Stimulated activated CD8-positive, alpha-beta memory T cell treated with anti-CD3 and anti-CD28 coated beads, Interleukin-15, amount 100 ng/mL, for 24 hours (primary cell): ENCODE results near the gene CKMT1A.

Experiments
- DNase-seq: peaks from one replicate; pipeline ENCODE4 v3.0.0-alpha.2; 2020; ENCODE audit warnings: low read depth

Gene CKMT1A

DNA sequence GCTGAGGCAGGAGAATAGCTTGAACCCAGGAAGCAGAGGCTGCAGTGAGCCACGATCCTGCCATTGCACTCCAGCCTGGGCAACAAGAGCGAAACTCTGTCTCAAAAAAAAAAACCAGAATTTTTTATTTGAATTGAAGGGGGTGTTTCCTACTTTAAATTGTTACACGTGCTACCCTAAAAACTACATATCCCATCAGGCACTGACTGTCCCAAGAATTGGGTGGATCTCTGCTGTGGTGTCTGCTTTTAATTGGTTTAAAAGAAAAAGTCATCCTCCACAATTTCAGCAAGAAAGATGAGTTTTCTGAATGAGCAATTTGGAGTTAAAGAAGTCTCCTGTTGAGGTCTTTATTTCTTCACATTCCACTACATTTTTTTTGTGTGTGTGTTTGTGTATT is 54.7 kb downstream of the CKMT1A start:
- no peak for DNase-seq
